Brain microvascular endothelial cell (primary cell): ENCODE measurements around the gene RSAD1.

ENCODE experiments used
- DNase-seq: peaks from one replicate; pipeline ENCODE4 v3.0.0-alpha.2; 2020
- H3K27ac ChIP-seq: fragments of 250-450 bp; sonication (Bioruptor Pico); 2 replicates; pipeline ENCODE4 v1.5.1; 2020; ENCODE audit warnings: mild to moderate bottlenecking, moderate library complexity
- H3K27me3 ChIP-seq: fragments of 250-450 bp; sonication (Bioruptor Pico); replicated peaks from 2 replicates; pipeline ENCODE4 v1.5.1; 2020; ENCODE audit warnings: mild to moderate bottlenecking
- H3K36me3 ChIP-seq: fragments of 250-450 bp; sonication (Bioruptor Pico); replicated peaks from 2 replicates; pipeline ENCODE4 v1.5.1; 2020; ENCODE audit warnings: mild to moderate bottlenecking
- H3K4me3 ChIP-seq: 2 replicates; pipeline ENCODE4 v1.5.1; 2011; ENCODE audit warnings: low read depth, mild to moderate bottlenecking, control low read depth, low read length, moderate library complexity
- CTCF ChIP-seq: IDR thresholded peaks from 2 replicates; pipeline ENCODE4 v1.5.1; 2011; ENCODE audit warnings: low read depth, mild to moderate bottlenecking, moderate library complexity, low read length, control low read depth, inconsistent platforms; ENCODE audit errors: missing control alignments
- in situ Hi-C: cut with HindIII; loops from 2 replicates; pipeline ENCODE4 v1.10.0; 2017; ENCODE audit warnings: low sequenced_read_pairs, low pct_ligation_motif_present

The RSAD1 gene

GRCh38 chr17:50445730-50446325 lies 32.8 kb upstream of the RSAD1 start:
- DNase-seq = no peak
- TF ChIP-seq CTCF = no peak
- H3K27me3 ChIP-seq = no peaks in the 10 kb centered on the region
- in situ Hi-C loops = no loop called here
- H3K36me3 ChIP-seq = no peaks in the 10 kb centered on the region
- H3K4me3 ChIP-seq = no peak overlapping the region
- H3K27ac ChIP-seq = no peak overlapping the region

- in situ Hi-C loops = no loop called here
- Histone ChIP-seq H3K36me3 (no peaks in the 10 kb centered on the region), H3K27ac (no peak overlapping the region), H3K27me3 (no peaks in the 10 kb centered on the region), H3K4me3 (no peak overlapping the region)
- DNase-seq = no peak
- TF ChIP-seq CTCF = no peak
Measured at GRCh38 chr17:50447870-50448595, 30.6 kb upstream of the RSAD1 start.

- no peak for DNase-seq
- no peak overlapping the region for H3K4me3 ChIP-seq
- no peaks in the 10 kb centered on the region for H3K27me3 ChIP-seq
- TF ChIP-seq CTCF = no peak
- in situ Hi-C loops = no loop called here
- no peak overlapping the region for H3K27ac ChIP-seq
- H3K36me3 ChIP-seq = no peaks in the 10 kb centered on the region
Measured at GRCh38 chr17:50448643-50449042, 30.0 kb upstream of the RSAD1 start.

- in situ Hi-C loops = no loop called here
- H3K4me3 ChIP-seq = no peak overlapping the region
- no peak for TF ChIP-seq CTCF
Measured at GRCh38 chr17:50451943-50452629, 26.6 kb upstream of the RSAD1 start.

GRCh38 chr17:50452630-50453300 lies 25.9 kb upstream of the RSAD1 start:
- no peak for DNase-seq
- no peaks in the 10 kb centered on the region for H3K27me3 ChIP-seq
- H3K27ac ChIP-seq = no peak overlapping the region
- no peak for TF ChIP-seq CTCF
- H3K4me3 ChIP-seq = no peak overlapping the region
- H3K36me3 ChIP-seq = no peaks in the 10 kb centered on the region
- in situ Hi-C loops = no loop called here

More at GRCh38 chr17:50451943-50452629, 26.6 kb upstream of the RSAD1 start:
- H3K36me3 ChIP-seq = no peaks in the 10 kb centered on the region
- H3K27ac ChIP-seq = no peak overlapping the region
- DNase-seq = no peak
- no peaks in the 10 kb centered on the region for H3K27me3 ChIP-seq
